ENCODE measurements around the gene KRT32.

Gene KRT32

DNA sequence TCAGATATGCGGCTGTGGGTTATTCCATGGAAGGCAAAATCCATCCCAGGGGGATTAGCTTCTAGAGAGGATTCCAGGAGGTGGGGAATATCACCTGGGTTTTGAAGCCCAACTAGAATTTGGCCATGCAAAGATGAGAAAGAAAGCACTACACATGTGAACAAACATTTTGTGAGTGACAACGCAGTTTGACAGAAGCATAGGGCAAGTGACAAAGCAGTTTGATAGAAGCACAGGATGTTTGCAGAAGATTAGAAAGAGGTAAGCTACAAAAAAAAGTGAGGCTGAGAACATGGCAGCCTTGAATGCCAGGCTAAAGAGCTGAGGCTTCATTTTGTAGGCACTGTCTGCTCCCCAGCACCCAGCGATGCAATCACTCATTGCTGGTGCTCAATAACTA, 14.1 kb downstream of the KRT32 start:
- H3K9me3 Mint-ChIP-seq, result peaks cover 19% of the 10 kb centered on the region
- DNase-seq, result no peak
- no peaks in the 10 kb centered on the region for H3K36me3 Mint-ChIP-seq (ENCODE audit: low read depth)
- no peak overlapping the region for H3K27ac Mint-ChIP-seq
- no peak overlapping the region for H3K4me3 Mint-ChIP-seq
- TF ChIP-seq CTCF (IDR thresholded peaks at IDR 0.05), result no peak
- no peaks in the 10 kb centered on the region for H3K4me1 Mint-ChIP-seq
- H3K27me3 Mint-ChIP-seq (ENCODE audit: low read depth, poor library complexity), result peaks cover 7% of the 10 kb centered on the region

DNA sequence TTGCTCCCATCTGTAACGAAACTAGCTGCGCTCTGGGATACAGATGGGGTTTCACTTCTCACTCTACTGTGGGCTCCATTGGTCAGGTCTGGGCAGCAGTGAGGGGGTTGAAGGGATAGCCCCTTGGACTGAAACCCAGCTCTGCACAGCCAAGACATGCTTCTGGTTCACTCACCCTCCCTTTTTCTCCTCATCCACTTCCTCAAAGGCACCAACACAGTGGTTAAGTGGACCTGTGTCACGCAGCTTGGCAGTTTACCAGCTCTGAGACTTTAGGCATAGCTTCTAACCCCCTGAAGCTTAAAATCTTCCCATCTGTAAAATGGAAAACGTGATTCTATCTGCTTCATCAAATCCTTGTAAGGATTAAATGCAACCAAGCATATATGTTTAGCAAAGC, 14.9 kb downstream of the KRT32 start:
- Mint-ChIP-seq H3K36me3 (ENCODE audit: low read depth) (no peaks in the 10 kb centered on the region), H3K27me3 (ENCODE audit: low read depth, poor library complexity) (peaks cover 7% of the 10 kb centered on the region), H3K9me3 (peaks cover 19% of the 10 kb centered on the region), H3K4me3 (no peak overlapping the region), H3K4me1 (no peaks in the 10 kb centered on the region), H3K27ac (no peak overlapping the region)
- no peak for DNase-seq
- no peak for TF ChIP-seq CTCF (IDR thresholded peaks at IDR 0.05)

DNA sequence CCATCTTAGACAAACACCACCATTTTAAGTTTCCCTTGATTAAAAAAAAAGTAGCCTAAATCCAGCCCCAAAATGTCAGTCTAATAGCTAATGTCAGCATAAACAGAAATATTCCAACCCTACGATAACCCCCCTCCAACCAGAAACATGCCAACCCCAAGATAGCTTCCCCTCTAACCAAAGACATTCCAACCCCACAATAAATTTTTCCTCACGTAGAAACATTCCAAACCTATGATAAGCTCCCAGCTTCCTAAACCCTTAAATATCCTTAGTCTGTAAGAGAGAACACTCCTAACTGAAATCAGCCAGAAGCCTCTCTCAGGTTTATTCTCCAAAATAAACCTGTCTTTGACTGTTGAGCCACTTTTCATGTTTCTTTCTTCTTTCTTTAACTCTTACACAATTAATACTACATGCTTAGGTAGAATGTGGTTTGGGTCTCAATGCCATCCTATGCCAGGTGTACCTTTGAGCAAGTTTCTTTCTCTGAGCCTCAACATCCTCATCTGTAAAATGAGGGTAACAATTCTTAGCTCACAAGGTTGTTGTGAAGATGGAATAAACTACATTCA, 15.9 kb downstream of the KRT32 start:
- no peak for DNase-seq
- Mint-ChIP-seq H3K9me3 (peaks cover 19% of the 10 kb centered on the region), H3K4me1 (no peaks in the 10 kb centered on the region), H3K36me3 (ENCODE audit: low read depth) (no peaks in the 10 kb centered on the region), H3K27me3 (ENCODE audit: low read depth, poor library complexity) (peaks cover 7% of the 10 kb centered on the region), H3K4me3 (no peak overlapping the region), H3K27ac (no peak overlapping the region)
- no peak for TF ChIP-seq CTCF (IDR thresholded peaks at IDR 0.05)

DNA sequence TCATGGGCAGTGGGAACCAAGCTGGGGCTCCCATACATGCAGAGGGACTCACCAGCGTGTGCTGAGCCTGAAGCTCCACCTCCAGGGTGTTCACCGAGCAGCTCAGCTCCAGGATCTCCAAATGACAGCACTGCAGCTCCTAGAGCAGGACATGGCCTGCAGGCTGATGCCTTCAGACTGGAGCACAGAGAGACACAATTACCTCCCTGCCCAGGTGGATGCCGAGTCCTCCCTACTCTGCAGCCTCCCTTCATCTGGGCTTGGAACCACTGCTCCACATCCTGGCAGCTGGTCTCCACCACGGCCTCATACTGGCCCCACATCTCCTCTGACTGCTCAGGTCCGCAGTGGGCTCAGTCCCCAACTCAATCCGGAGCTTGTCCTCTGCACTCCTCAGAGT, 18.2 kb downstream of the KRT32 start:
- Mint-ChIP-seq H3K27me3 (ENCODE audit: low read depth, poor library complexity) (peaks cover 8% of the 10 kb centered on the region), H3K9me3 (peaks cover 19% of the 10 kb centered on the region), H3K27ac (no peak overlapping the region), H3K4me1 (no peaks in the 10 kb centered on the region), H3K4me3 (no peak overlapping the region), H3K36me3 (ENCODE audit: low read depth) (no peaks in the 10 kb centered on the region)
- TF ChIP-seq CTCF (IDR thresholded peaks at IDR 0.05), result no peak
- DNase-seq, result no peak

DNA sequence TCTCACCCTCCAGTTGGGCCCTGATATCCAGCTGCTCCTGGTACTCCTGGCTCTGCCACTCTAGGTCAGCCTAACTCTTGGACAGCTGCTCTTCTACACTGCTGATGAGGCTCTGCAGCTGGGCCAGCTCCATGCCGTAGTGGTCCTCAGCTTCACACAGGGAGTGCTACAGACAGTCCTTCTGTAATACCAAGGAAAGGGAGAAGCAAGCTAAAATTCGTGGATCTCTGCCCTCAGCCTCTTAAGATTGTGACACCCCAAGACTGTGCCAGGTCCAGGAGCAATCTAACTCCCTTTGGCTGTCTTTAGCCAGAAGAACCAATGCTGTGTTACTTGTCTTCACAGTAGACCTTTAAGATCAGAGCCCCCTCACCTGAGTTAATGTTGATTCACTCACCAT, 18.7 kb downstream of the KRT32 start:
- Mint-ChIP-seq H3K9me3 (peaks cover 19% of the 10 kb centered on the region), H3K4me3 (no peak overlapping the region), H3K27me3 (ENCODE audit: low read depth, poor library complexity) (peaks cover 8% of the 10 kb centered on the region), H3K4me1 (no peaks in the 10 kb centered on the region), H3K36me3 (ENCODE audit: low read depth) (no peaks in the 10 kb centered on the region), H3K27ac (no peak overlapping the region)
- no peak for DNase-seq
- no peak for TF ChIP-seq CTCF (IDR thresholded peaks at IDR 0.05)

- no peaks in the 10 kb centered on the region for H3K4me1 Mint-ChIP-seq
- H3K36me3 Mint-ChIP-seq (ENCODE audit: low read depth), result no peaks in the 10 kb centered on the region
- peaks cover 8% of the 10 kb centered on the region for H3K27me3 Mint-ChIP-seq (ENCODE audit: low read depth, poor library complexity)
- H3K27ac Mint-ChIP-seq, result no peak overlapping the region
- no peak for DNase-seq
- no peak for TF ChIP-seq CTCF (IDR thresholded peaks at IDR 0.05)
- peaks cover 12% of the 10 kb centered on the region for H3K9me3 Mint-ChIP-seq
- H3K4me3 Mint-ChIP-seq, result no peak overlapping the region
These were observed 20.4 kb downstream of the KRT32 start for GRCh38 chr17:41446806-41447205.
